ENCODE measurements around the gene FNDC1. TPM values are rescaled to one million over a fixed set of nuclear protein-coding genes. Genes with fewer than 3 reads are reported as not detected.
A peak's percentile ranks its signal among the peaks of the same experiment; 100 is the strongest.

Gene FNDC1
- total RNA-seq, 2 donors from 2014 or later = 4.1 to 5.3 TPM

DNA sequence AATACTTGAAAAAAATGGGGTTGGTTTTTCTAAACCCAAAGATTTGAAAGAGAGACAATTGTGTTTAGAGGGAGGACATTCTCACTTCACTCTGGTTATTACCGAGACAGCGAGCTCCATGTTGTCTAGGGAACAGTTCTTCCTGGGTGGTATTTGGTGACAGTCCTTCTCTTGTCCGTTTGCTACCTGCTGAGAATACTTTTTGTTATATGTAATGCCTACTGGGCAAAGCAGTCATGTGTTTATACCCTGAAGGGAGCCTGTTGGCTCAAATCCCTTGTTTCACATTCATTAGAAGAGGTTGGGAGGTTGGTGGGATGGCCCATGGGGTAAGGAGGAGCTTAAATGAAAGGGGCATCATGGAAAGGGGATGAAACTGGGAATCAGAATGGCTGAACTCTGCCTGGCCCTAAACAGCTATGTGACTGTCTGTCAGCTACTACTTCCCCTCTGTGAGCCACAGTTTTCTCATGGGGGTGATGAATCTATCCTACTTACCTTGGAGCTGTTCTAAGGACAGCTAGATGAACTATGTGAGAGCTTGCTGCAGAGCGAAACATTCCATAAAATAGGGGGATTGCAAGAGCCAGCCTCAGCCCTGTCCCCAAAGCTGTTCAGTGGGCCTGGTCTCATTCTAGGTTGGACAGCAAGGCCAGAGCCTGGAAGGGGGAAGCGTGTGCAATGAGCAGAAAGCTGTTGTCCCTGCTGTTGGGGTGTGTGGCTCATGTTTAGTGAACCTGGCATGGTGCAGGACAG lies 43.5 kb downstream of the FNDC1 start:
- H3K4me3 ChIP-seq = no peak overlapping the region
- peaks cover 0 to 40% of the 10 kb centered on the region in 2 donors for H3K4me1 ChIP-seq (ENCODE audit: control insufficient read depth in 1 of 2, low read depth in 2 of 2)
- TF ChIP-seq, protein P1, sequence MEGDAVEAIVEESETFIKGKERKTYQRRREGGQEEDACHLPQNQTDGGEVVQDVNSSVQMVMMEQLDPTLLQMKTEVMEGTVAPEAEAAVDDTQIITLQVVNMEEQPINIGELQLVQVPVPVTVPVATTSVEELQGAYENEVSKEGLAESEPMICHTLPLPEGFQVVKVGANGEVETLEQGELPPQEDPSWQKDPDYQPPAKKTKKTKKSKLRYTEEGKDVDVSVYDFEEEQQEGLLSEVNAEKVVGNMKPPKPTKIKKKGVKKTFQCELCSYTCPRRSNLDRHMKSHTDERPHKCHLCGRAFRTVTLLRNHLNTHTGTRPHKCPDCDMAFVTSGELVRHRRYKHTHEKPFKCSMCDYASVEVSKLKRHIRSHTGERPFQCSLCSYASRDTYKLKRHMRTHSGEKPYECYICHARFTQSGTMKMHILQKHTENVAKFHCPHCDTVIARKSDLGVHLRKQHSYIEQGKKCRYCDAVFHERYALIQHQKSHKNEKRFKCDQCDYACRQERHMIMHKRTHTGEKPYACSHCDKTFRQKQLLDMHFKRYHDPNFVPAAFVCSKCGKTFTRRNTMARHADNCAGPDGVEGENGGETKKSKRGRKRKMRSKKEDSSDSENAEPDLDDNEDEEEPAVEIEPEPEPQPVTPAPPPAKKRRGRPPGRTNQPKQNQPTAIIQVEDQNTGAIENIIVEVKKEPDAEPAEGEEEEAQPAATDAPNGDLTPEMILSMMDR (IDR thresholded peaks at IDR 0.05) = no peak
- no peaks in the 10 kb centered on the region for H3K27me3 ChIP-seq (replicated peaks; ENCODE audit: insufficient read depth)
- ATAC-seq (ENCODE audit: insufficient number of reproducible peaks, low FRiP score, low read depth) = no peak
- no peak overlapping the region for H3K27ac ChIP-seq
- no peaks in the 10 kb centered on the region for H3K36me3 ChIP-seq
- no peak for DNase-seq (ENCODE audit: low spot score)
- H3K9me3 ChIP-seq = no peaks in the 10 kb centered on the region

DNA sequence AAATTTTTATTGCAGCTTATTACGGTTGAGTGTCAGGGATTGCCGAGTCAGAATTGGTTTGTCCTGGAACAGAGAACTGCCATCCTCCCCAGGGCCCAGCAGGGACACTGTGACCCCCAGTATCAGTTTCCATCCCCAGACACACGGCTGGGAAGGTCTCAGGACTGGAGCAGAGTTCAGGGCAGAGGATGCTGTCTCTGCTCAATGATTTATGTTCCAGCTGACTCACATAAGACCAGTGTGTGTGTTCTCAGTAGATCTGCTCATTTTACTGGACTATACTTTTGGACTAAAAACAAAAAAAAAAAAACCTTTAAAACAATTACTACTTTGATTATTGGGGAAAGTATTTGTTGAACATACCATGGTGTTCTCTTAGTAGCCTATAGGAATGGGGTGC lies 44.2 kb downstream of the FNDC1 start:
- no peaks in the 10 kb centered on the region for H3K27me3 ChIP-seq (replicated peaks; ENCODE audit: insufficient read depth)
- no peak overlapping the region for H3K4me3 ChIP-seq
- peaks cover 0 to 42% of the 10 kb centered on the region in 2 donors for H3K4me1 ChIP-seq (ENCODE audit: control insufficient read depth in 1 of 2, low read depth in 2 of 2)
- DNase-seq (ENCODE audit: low spot score) (no peak), ATAC-seq (ENCODE audit: insufficient number of reproducible peaks, low FRiP score, low read depth) (no peak)
- no peaks in the 10 kb centered on the region for H3K36me3 ChIP-seq
- TF ChIP-seq, protein P1 (IDR thresholded peaks at IDR 0.05) = no peak
- H3K9me3 ChIP-seq = no peaks in the 10 kb centered on the region
- no peak overlapping the region for H3K27ac ChIP-seq

DNA sequence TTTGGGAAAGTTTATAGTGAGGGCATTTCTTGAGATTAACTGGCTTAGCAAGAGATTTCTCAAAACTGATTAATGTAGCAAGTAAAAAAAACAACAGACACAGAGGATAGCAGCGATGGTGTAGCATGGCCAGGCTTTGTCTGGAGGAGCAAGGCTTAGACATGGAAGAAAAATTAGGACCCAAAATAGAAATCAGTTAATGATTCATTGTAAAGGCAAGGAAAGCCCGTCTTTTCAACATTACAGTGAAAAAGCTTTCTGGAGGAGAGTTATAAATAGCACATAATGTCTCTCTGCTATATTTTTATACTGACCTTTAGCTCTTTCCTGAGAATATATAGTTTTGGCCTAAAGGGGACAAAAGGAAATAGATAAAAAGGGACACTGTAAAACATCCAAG lies 45.1 kb downstream of the FNDC1 start:
- no peaks in the 10 kb centered on the region for H3K27me3 ChIP-seq (replicated peaks; ENCODE audit: insufficient read depth)
- TF ChIP-seq, protein P1 (IDR thresholded peaks at IDR 0.05) = no peak

DNA sequence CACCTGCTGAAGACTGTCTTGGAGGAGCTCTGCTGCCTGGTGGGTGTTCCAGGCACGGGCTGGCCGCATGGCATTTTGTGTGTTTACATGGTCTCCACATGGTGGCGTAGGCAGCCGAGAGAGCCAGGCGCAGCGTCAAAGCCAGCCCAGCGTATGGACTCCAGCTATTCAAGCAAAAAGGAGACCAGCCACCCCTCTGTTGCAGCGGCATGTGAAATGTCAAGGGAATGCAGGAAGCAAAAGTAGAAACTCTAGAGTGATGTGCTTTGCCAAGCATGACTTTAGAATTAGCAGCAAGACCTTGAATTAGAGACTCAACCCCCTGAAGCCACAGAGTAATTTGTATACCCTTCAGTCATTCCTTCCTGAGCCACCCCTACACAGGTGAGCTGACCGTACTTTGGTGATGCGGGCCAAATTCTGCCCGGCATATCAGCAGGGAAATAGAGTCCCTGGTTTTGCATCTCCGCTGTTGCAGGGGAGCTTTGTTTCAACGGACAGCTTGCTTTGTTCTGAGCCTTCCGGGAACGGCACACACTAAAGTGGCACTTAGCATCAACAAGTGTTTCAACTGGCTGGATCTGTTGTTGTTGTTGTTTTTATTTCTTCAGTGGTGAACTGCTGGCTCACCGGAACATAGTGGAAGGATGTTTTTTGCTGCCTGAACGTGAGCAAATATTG lies 48.5 kb downstream of the FNDC1 start:
- Histone ChIP-seq H3K4me3 (no peak overlapping the region), H3K27ac (no peak overlapping the region), H3K36me3 (no peaks in the 10 kb centered on the region), H3K4me1 (ENCODE audit: control insufficient read depth in 1 of 2, low read depth in 2 of 2) (peaks cover 0 to 29% of the 10 kb centered on the region in 2 donors), H3K9me3 (no peaks in the 10 kb centered on the region), H3K27me3 (replicated peaks; ENCODE audit: insufficient read depth) (no peaks in the 10 kb centered on the region)
- TF ChIP-seq, protein P1 (IDR thresholded peaks at IDR 0.05) = peak; percentile 59
- DNase-seq (ENCODE audit: low spot score) (no peak), ATAC-seq (ENCODE audit: insufficient number of reproducible peaks, low FRiP score, low read depth) (no peak)

More for the DNA sequence above, 45.1 kb downstream of the FNDC1 start:
- ATAC-seq (ENCODE audit: insufficient number of reproducible peaks, low FRiP score, low read depth) (no peak), DNase-seq (ENCODE audit: low spot score) (no peak)
- H3K4me1 ChIP-seq (ENCODE audit: control insufficient read depth in 1 of 2, low read depth in 2 of 2) = peaks cover 0 to 42% of the 10 kb centered on the region in 2 donors
- H3K9me3 ChIP-seq = no peaks in the 10 kb centered on the region
- no peak overlapping the region for H3K4me3 ChIP-seq
- peak overlapping the region in 1 of 2 donors; percentile 19 for H3K27ac ChIP-seq
- no peaks in the 10 kb centered on the region for H3K36me3 ChIP-seq

GRCh38 chr6:159220093-159220492 lies 50.9 kb downstream of the FNDC1 start:
- Histone ChIP-seq H3K27ac (no peak overlapping the region), H3K36me3 (no peaks in the 10 kb centered on the region), H3K9me3 (no peaks in the 10 kb centered on the region), H3K27me3 (replicated peaks; ENCODE audit: insufficient read depth) (no peaks in the 10 kb centered on the region), H3K4me1 (ENCODE audit: control insufficient read depth in 1 of 2, low read depth in 2 of 2) (peaks cover 0 to 8% of the 10 kb centered on the region in 2 donors), H3K4me3 (no peak overlapping the region)
- DNase-seq (ENCODE audit: low spot score) (no peak), ATAC-seq (ENCODE audit: insufficient number of reproducible peaks, low FRiP score, low read depth) (no peak)
- TF ChIP-seq, protein P1 (IDR thresholded peaks at IDR 0.05) = no peak

All from thoracic aorta (tissue), 2 donors.